Right lobe of liver (tissue), 6 donors: ENCODE data around the gene CEP295NL. TPM values are rescaled to one million over a fixed set of nuclear protein-coding genes. Genes with fewer than 3 reads are reported as not detected.

Experiments used
- ATAC-seq, 4 donors: fragments of 200-7000 bp; cut with Tn5 transposase; one replicate each; pipeline ENCODE4 v1.9.1; 2020; ENCODE audit warnings: mild to moderate bottlenecking in 4 of 4, moderate library complexity in 4 of 4
- DNase-seq, 3 donors: peaks; one replicate each; pipeline ENCODE4 v3.0.0-alpha.2; 2020
- H3K27ac ChIP-seq, 3 donors: fragments of 200-600 bp; one replicate each; pipeline ENCODE4 v1.8.0; 2022
- H3K27me3 ChIP-seq, 2 donors: fragments of 200-600 bp; one replicate each; pipeline ENCODE4 v1.8.0; 2022
- H3K36me3 ChIP-seq, 4 donors: fragments of 200-600 bp; sonication (generic) in 1 of 4; one replicate each; pipeline versions ENCODE4 v1.5.1 to v1.8.0; 2017 to 2022; ENCODE audit warnings: control low read depth in 1 of 4
- H3K4me1 ChIP-seq, 4 donors: fragments of 200-600 bp; sonication (generic) in 1 of 4; one replicate each; pipeline versions ENCODE4 v1.5.1 to v1.8.0; 2017 to 2022; ENCODE audit warnings: control low read depth in 1 of 4
- H3K4me3 ChIP-seq, 3 donors: fragments of 200-600 bp; one replicate each; pipeline ENCODE4 v1.8.0; 2022
- H3K9me3 ChIP-seq, 4 donors: fragments of 200-600 bp; sonication (generic) in 1 of 4; one replicate each; pipeline versions ENCODE4 v1.5.1 to v1.8.0; 2017 to 2022; ENCODE audit warnings: control low read depth in 1 of 4
- POLR2A ChIP-seq: fragments of 450-650 bp; IDR thresholded peaks from one replicate; pipeline ENCODE4 v1.6.1; 2017; ENCODE audit warnings: antibody characterized with exemption, mild to moderate bottlenecking
- WGBS: methylation state at CpG from one replicate; pipeline ENCODE4 v1.1.6; 2018; ENCODE audit warnings: low coverage, low lambda C conversion rate; ENCODE audit not compliant: insufficient coverage; ENCODE audit errors: missing lambda C conversion rate; 5-methylcytosine and 5-hydroxymethylcytosine counted together
- intact Hi-C, 2 donors: fragments of 100-400 bp; cut with DNase I; formaldehyde crosslinking; loops; one replicate each; pipeline versions ENCODE4 v1.11.2 to v1.14.1; 2022
- total RNA-seq, 6 experiments: library from RNA; depleted of rRNA in 2 of 6; stranded (reverse); fragments of >200 nt in 2 of 6; fragmentation: NEBNext Ultra II Directional in 3 of 6; extraction: Animal tissue kit (Norgen Biotek cat#: 25700) in 3 of 6; gene quantifications; one replicate each; pipeline versions ENCODE4 v1.1.0 to v1.2.4, GENCODE V29; 2016 to 2023
- TF ChIP-seq, protein P1 (sequence below), 4 donors: fragments of 200-600 bp in 3 of 4; fragments of 450-650 bp in 1 of 4; IDR thresholded peaks; one replicate each; pipeline versions ENCODE4 v1.5.1 to v1.8.0; 2016 to 2022; ENCODE audit warnings: antibody characterized with exemption in 4 of 4, mild to moderate bottlenecking in 2 of 4
- donor health status: DM: no; HTN: yes; CAD: no.
- donor health status: DM: no; HTN: no; CAD: no.
- donor health status: DM: no; HTN: no; CAD: no.
- donor health status: DM: no; HTN: yes; CAD: no.
- donor health status: DM: no; HTN: yes; CAD: no.

Gene CEP295NL
- total RNA-seq, 6 experiments from 2014 or later = 0.19 to 1.0 (median 0.53) TPM

DNA sequence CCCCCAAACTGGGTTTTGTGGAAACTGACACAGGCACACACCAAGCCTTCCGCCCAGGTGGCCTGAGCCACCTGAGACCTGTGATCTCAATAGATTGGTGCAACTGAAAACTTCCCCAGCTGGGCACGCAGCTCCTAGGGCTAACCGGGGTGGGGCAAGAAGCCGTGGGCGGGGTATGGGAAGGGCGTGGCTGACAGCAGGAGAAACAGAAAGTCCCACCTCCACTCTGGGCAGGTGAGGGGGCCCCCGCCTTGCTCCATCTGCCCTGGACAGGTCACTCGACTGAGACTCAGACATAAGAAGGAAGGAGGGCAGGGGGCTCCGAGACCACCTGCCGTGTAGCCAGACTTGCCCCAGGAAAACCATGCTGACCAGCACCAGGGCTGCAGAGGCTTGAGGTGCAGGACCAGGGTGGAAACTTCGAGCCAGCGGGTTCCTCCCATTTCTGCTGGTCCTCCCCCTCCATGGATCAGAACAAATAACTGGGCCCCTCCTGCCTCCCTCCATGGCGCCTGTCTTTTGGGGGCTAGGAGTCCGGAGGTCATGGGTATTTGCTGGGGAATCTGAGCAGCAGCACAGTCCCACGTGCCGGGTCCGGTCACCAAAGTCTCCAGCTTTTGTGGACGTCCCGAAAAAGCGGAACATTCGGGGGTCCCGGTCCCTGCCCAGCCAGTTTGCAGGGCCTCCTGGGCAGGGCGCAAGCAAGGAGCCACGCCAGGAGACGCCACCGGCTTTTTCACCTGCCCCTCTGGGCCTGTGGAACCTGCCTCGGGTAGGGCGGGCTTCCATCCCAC lies 20.9 kb upstream of the CEP295NL start:
- Histone ChIP-seq H3K4me3 (peak overlapping the region; percentile 38 to 53 (median 39)), H3K4me1 (peaks cover 0 to 16% (median 7%) of the 10 kb centered on the region in 4 donors), H3K9me3 (no peaks in the 10 kb centered on the region), H3K27me3 (no peaks in the 10 kb centered on the region), H3K36me3 (no peaks in the 10 kb centered on the region), H3K27ac (peak overlapping the region; percentile 52 to 79 (median 79))
- TF ChIP-seq POLR2A = no peak
- TF ChIP-seq, protein P1, sequence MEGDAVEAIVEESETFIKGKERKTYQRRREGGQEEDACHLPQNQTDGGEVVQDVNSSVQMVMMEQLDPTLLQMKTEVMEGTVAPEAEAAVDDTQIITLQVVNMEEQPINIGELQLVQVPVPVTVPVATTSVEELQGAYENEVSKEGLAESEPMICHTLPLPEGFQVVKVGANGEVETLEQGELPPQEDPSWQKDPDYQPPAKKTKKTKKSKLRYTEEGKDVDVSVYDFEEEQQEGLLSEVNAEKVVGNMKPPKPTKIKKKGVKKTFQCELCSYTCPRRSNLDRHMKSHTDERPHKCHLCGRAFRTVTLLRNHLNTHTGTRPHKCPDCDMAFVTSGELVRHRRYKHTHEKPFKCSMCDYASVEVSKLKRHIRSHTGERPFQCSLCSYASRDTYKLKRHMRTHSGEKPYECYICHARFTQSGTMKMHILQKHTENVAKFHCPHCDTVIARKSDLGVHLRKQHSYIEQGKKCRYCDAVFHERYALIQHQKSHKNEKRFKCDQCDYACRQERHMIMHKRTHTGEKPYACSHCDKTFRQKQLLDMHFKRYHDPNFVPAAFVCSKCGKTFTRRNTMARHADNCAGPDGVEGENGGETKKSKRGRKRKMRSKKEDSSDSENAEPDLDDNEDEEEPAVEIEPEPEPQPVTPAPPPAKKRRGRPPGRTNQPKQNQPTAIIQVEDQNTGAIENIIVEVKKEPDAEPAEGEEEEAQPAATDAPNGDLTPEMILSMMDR (IDR thresholded peaks at IDR 0.05) = no peak
- ATAC-seq = peak; percentile 20 to 38 (median 30)
- intact Hi-C loops = no loop called here
- peak; percentile 70 to 82 (median 73) for DNase-seq
- WGBS = 40% methylated on average over 7 of the region's 28 CpGs

DNA sequence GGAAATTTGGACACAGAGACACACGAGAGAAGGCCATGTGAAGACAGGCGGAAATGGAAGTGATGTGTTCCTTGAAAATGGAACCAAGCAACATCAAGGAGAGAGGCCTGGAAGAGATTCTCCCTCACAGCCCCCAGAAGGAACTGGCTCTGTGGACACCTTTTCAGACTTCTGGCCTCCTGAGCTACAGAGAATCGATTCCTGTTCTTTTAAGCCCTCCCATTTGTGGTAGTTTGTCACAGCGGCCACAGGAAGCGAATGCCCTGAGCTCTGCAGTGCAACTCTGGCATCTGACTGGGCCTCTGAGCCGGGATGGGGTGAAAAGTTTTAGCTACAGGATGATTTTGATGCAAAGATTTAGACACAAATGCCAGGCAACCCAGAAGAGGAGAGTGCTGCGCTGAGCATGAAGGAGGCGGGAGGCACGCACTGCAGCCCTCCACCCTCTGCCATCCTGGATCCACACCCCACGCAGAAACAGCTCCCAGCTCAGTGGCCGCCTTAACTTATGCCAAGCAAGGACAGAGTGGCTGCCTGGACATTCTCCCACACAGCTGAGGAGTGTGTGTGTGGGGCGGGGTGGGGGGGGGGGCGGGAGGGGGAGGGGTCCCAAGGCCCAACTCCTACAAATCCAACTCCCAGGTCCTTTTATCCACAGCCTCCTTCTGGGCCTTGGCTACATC lies 20.0 kb upstream of the CEP295NL start:
- H3K27ac ChIP-seq = peak overlapping the region in 2 of 3 donors; percentile 3 to 79
- no peaks in the 10 kb centered on the region for H3K36me3 ChIP-seq
- H3K27me3 ChIP-seq = no peaks in the 10 kb centered on the region
- no peak overlapping the region for H3K4me3 ChIP-seq
- H3K9me3 ChIP-seq = no peaks in the 10 kb centered on the region
- whole genome bisulfite sequencing = 77% methylated on average over 7 of the region's 13 CpGs
- DNase-seq = no peak
- intact Hi-C loops = no loop called here
- H3K4me1 ChIP-seq = peaks cover 0 to 16% (median 7%) of the 10 kb centered on the region in 4 donors
- no peak for TF ChIP-seq POLR2A
- TF ChIP-seq, protein P1 (IDR thresholded peaks at IDR 0.05) = no peak
- no peak for ATAC-seq

DNA sequence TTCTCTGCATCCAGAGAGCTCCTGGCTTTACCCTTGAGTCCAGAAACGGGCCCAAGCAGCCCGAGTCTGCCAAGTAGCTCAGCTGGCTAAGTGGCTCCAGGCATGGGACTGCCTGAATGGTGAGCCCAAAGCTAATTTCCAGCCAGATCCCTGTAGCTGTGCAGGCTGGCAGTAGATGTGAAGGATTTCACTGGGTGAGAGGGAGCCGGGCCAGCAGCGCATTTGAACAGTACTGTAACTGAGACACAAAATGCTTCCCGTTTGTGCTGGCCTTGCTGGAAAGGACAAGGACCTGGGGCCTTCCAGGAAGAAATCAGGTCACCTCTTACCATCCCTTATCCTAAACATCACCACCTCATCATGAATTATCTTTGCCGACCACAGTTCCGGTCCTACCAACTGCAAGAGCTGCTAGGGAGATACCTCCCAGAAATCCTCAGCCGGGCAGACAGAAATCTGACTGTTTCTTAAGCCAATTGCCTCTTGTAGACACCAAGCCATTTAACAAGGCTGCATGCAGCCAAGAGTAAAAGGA lies 18.5 kb upstream of the CEP295NL start:
- no peak for TF ChIP-seq POLR2A
- TF ChIP-seq, protein P1 (IDR thresholded peaks at IDR 0.05) = no peak
- DNase-seq = no peak
- no peaks in the 10 kb centered on the region for H3K9me3 ChIP-seq
- no peak for ATAC-seq
- no peaks in the 10 kb centered on the region for H3K36me3 ChIP-seq
- intact Hi-C loops = no loop called here
- H3K27ac ChIP-seq = peak overlapping the region in 1 of 3 donors; percentile 8
- H3K4me1 ChIP-seq = peaks cover 0 to 16% (median 9%) of the 10 kb centered on the region in 4 donors
- H3K27me3 ChIP-seq = no peaks in the 10 kb centered on the region
- H3K4me3 ChIP-seq = no peak overlapping the region
- WGBS = 63% methylated on average over 4 of the region's 8 CpGs

DNA sequence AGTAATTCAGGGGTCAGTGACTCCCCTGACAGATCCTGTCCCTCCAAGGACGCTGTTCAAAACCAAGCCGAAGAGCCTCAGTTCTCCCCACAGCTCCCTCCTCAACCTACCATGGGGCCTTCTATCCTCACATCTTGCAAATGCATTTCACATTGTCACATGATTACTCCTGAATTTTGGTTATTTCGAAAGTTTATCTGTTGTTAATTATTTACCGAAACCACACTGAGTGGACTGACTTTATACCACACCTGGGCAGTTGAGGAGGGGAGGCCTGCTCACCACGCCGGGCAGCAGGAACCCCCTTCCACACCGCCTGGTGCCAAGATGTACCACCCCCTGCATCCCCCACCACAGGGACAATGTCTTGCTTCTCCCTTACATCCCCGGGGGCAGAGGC lies 17.5 kb upstream of the CEP295NL start:
- Histone ChIP-seq H3K36me3 (no peaks in the 10 kb centered on the region), H3K4me1 (peaks cover 0 to 16% (median 9%) of the 10 kb centered on the region in 4 donors), H3K27me3 (no peaks in the 10 kb centered on the region), H3K9me3 (no peaks in the 10 kb centered on the region), H3K4me3 (no peak overlapping the region), H3K27ac (no peak overlapping the region)
- TF ChIP-seq, protein P1 (IDR thresholded peaks at IDR 0.05) = no peak
- no peak for TF ChIP-seq POLR2A
- peak; percentile 22 to 64 (median 44) for ATAC-seq
- 39% methylated on average over 8 of the region's 8 CpGs for WGBS
- no peak for DNase-seq
- intact Hi-C loops = no loop called here
